OCI-LY3 (cell line): Measurements from ENCODE around the gene SLC25A10.

Source experiments
- H2AFZ ChIP-seq: fragments of 200-600, 300-600 bp; shearing (Covaris generic); 2 replicates; pipeline ENCODE4 v1.6.0; 2014; ENCODE audit warnings: antibody characterized with exemption, low read depth, low read length
- H3K27ac ChIP-seq: fragments of 200-600, 300-600 bp; sonication (generic); 2 replicates; pipeline ENCODE4 v1.5.1; 2014; ENCODE audit warnings: mild to moderate bottlenecking, low read length, moderate library complexity, mixed read lengths
- H3K27me3 ChIP-seq: fragments of 200-600, 300-600 bp; sonication (generic); 2 replicates; pipeline ENCODE4 v1.6.1; 2014; ENCODE audit warnings: low read depth, low read length, mixed read lengths
- H3K36me3 ChIP-seq: fragments of 200-600, 300-600 bp; sonication (generic); replicated peaks from 2 replicates; pipeline ENCODE3; 2014; ENCODE audit warnings: low read depth, low read length, mixed read lengths
- H3K4me1 ChIP-seq: fragments of 300-600, 200-600 bp; sonication (generic); 2 replicates; pipeline ENCODE4 v1.6.1; 2014; ENCODE audit warnings: low read length, mixed read lengths
- H3K4me2 ChIP-seq: fragments of 200-600, 300-600 bp; sonication (generic); 2 replicates; pipeline ENCODE4 v1.6.1; 2014; ENCODE audit warnings: low read length, mixed read lengths
- H3K4me3 ChIP-seq: fragments of 300-600, 200-600 bp; sonication (generic); 2 replicates; pipeline ENCODE4 v1.5.1; 2014; ENCODE audit warnings: antibody characterized with exemption, mild to moderate bottlenecking, low read length, moderate library complexity
- H3K79me2 ChIP-seq: fragments of 300-600, 200-600 bp; shearing (Covaris generic); 2 replicates; pipeline ENCODE4 v1.6.1; 2014; ENCODE audit warnings: mild to moderate bottlenecking, low read length, mixed read lengths
- H3K9ac ChIP-seq: fragments of 300-600, 200-600 bp; shearing (Covaris generic); 2 replicates; pipeline ENCODE4 v1.6.0; 2014; ENCODE audit warnings: mild to moderate bottlenecking, low read length, moderate library complexity
- H3K9me3 ChIP-seq: fragments of 200-600, 300-600 bp; shearing (Covaris generic); 2 replicates; pipeline ENCODE4 v1.6.1; 2014; ENCODE audit warnings: low read length, mixed read lengths; ENCODE audit not compliant: insufficient read depth
- H4K20me1 ChIP-seq: fragments of 200-600, 300-600 bp; sonication (generic); 2 replicates; pipeline ENCODE4 v1.6.1; 2016; ENCODE audit warnings: low read length, mixed read lengths; ENCODE audit not compliant: insufficient read depth
- CTCF ChIP-seq: fragments of 200-600, 300-600 bp; sonication (generic); IDR thresholded peaks from 2 replicates; pipeline ENCODE4 v1.5.1; 2014; ENCODE audit warnings: antibody characterized with exemption, low read length, low read depth
- EZH2phosphoT487 ChIP-seq: fragments of 200-600 bp; shearing (Covaris generic); IDR thresholded peaks from 2 replicates; pipeline ENCODE4 v1.6.1; 2018; ENCODE audit warnings: antibody characterized with exemption, mixed run types, low read depth

SLC25A10 gene

GRCh38 chr17:81711814-81712467 lies at the start of gene SLC25A10:
Gene SLC25A10, plus strand, starts transcription at chr17:81712284. Its CDS starts 143 bp downstream, at chr17:81712427.
- no peaks in the 10 kb centered on the region for H3K9me3 ChIP-seq
- H3K4me1 ChIP-seq, result peaks cover 19% of the 10 kb centered on the region
- TF ChIP-seq CTCF, result no peak
- TF ChIP-seq EZH2phosphoT487, result no peak
- H3K9ac ChIP-seq, result peak within 1 kb of the TSS; percentile 62
- H3K27me3 ChIP-seq, result no peaks in the 10 kb centered on the region
- peaks cover 5% of the 10 kb centered on the region; the same call in 1 of the 2 replicates for H4K20me1 ChIP-seq
- H2AFZ ChIP-seq, result no peak within 1 kb of the TSS; the same call in 1 of the 2 replicates
- peaks cover 26% of the 10 kb centered on the region for H3K79me2 ChIP-seq
- peak within 1 kb of the TSS; percentile 97 for H3K4me2 ChIP-seq
- peak within 1 kb of the TSS; percentile 84 for H3K4me3 ChIP-seq
- no peak within 1 kb of the TSS for H3K27ac ChIP-seq
- peaks cover 16% of the 10 kb centered on the region for H3K36me3 ChIP-seq

- Histone ChIP-seq H3K79me2 (peaks cover 39% of the 10 kb centered on the region), H3K27me3 (no peaks in the 10 kb centered on the region), H3K4me3 (no peak overlapping the region), H3K9me3 (no peaks in the 10 kb centered on the region), H3K4me1 (peaks cover 25% of the 10 kb centered on the region), H3K36me3 (peaks cover 23% of the 10 kb centered on the region), H3K4me2 (no peak overlapping the region), H4K20me1 (no peaks in the 10 kb centered on the region), H2AFZ (no peak overlapping the region), H3K27ac (no peak overlapping the region), H3K9ac (no peak overlapping the region)
- TF ChIP-seq CTCF (no peak), EZH2phosphoT487 (no peak)
Observed at GRCh38 chr17:81664051-81664470, 48.0 kb upstream of the SLC25A10 start.

- H3K27me3 ChIP-seq, result no peaks in the 10 kb centered on the region
- H2AFZ ChIP-seq, result no peak overlapping the region
- no peaks in the 10 kb centered on the region for H3K9me3 ChIP-seq
- peak overlapping the region; percentile 96 for H3K4me3 ChIP-seq
- peak overlapping the region; percentile 94 for H3K9ac ChIP-seq
- peaks cover 30% of the 10 kb centered on the region for H3K36me3 ChIP-seq
- H3K4me1 ChIP-seq, result peaks cover 22% of the 10 kb centered on the region
- peak overlapping the region; percentile 67 for H3K27ac ChIP-seq
- H3K79me2 ChIP-seq, result peaks cover 42% of the 10 kb centered on the region
- H3K4me2 ChIP-seq, result peak overlapping the region; percentile 93
- no peaks in the 10 kb centered on the region for H4K20me1 ChIP-seq
- TF ChIP-seq EZH2phosphoT487, result no peak
- TF ChIP-seq CTCF, result no peak
Observed at GRCh38 chr17:81665205-81666091, 46.6 kb upstream of the SLC25A10 start.

- H2AFZ ChIP-seq, result no peak overlapping the region
- H4K20me1 ChIP-seq, result no peaks in the 10 kb centered on the region
- TF ChIP-seq CTCF, result no peak
- TF ChIP-seq EZH2phosphoT487, result no peak
- H3K27ac ChIP-seq, result peak overlapping the region; percentile 67
- peak overlapping the region; percentile 94 for H3K9ac ChIP-seq
- peaks cover 22% of the 10 kb centered on the region for H3K4me1 ChIP-seq
- peaks cover 32% of the 10 kb centered on the region for H3K36me3 ChIP-seq
- H3K4me2 ChIP-seq, result peak overlapping the region; percentile 93
- no peaks in the 10 kb centered on the region for H3K9me3 ChIP-seq
- peak overlapping the region; percentile 96 for H3K4me3 ChIP-seq
- peaks cover 42% of the 10 kb centered on the region for H3K79me2 ChIP-seq
- H3K27me3 ChIP-seq, result no peaks in the 10 kb centered on the region
Observed at GRCh38 chr17:81666092-81666341, 46.1 kb upstream of the SLC25A10 start.
